NB4 (cell line): ENCODE results near the gene IRS2.

ENCODE experiments used
- DNase-seq: peaks from one replicate; pipeline ENCODE4 v3.0.0; 2010; ENCODE audit warnings: low read depth
- H3K4me3 ChIP-seq: one replicate; pipeline ENCODE4 v1.5.1; 2011; ENCODE audit warnings: mild to moderate bottlenecking, low read depth, low read length, moderate library complexity
- CTCF ChIP-seq: IDR thresholded peaks from one replicate; pipeline ENCODE4 v1.5.1; 2012; ENCODE audit warnings: low read depth, low read length
- MAX ChIP-seq: IDR thresholded peaks from 2 replicates; pipeline ENCODE4 v1.6.1; 2011; ENCODE audit warnings: low read depth, low read length
- MYC ChIP-seq: IDR thresholded peaks from 2 replicates; pipeline ENCODE4 v1.6.1; 2011; ENCODE audit warnings: low read depth, low read length
- POLR2A ChIP-seq: IDR thresholded peaks from 2 replicates; pipeline ENCODE4 v1.6.1; 2011; ENCODE audit warnings: mild to moderate bottlenecking; ENCODE audit not compliant: insufficient read length; ENCODE audit errors: extremely low read depth

IRS2 gene

GRCh38 chr13:109725995-109726637 is 60.3 kb downstream of the IRS2 start:
- no peak overlapping the region for H3K4me3 ChIP-seq
- TF ChIP-seq POLR2A (no peak), MYC (no peak), CTCF (no peak), MAX (no peak)
- DNase-seq = no peak

GRCh38 chr13:109725297-109725696 is 61.1 kb downstream of the IRS2 start:
- H3K4me3 ChIP-seq = no peak overlapping the region
- peak; percentile 71 for TF ChIP-seq MAX
- no peak for TF ChIP-seq POLR2A
- DNase-seq = peak; percentile 86

- TF ChIP-seq MYC (no peak), POLR2A (no peak), CTCF (no peak), MAX (no peak)
- no peak for DNase-seq
- H3K4me3 ChIP-seq = no peak overlapping the region
Observed at GRCh38 chr13:109724603-109725002, 61.8 kb downstream of the IRS2 start.

- DNase-seq = no peak
- TF ChIP-seq POLR2A = no peak
- no peak overlapping the region for H3K4me3 ChIP-seq
Observed at GRCh38 chr13:109723046-109723445, 63.3 kb downstream of the IRS2 start.

- DNase-seq = no peak
- H3K4me3 ChIP-seq = no peak overlapping the region
- no peak for TF ChIP-seq MYC
- no peak for TF ChIP-seq CTCF
- TF ChIP-seq MAX = no peak
Observed at GRCh38 chr13:109722068-109722467, 64.3 kb downstream of the IRS2 start.

GRCh38 chr13:109720758-109721184 is 65.6 kb downstream of the IRS2 start:
- no peak for TF ChIP-seq MYC
- TF ChIP-seq MAX = no peak
- no peak for TF ChIP-seq CTCF
- no peak for TF ChIP-seq POLR2A
- H3K4me3 ChIP-seq = no peak overlapping the region
- DNase-seq = no peak

GRCh38 chr13:109719962-109720646 is 66.3 kb downstream of the IRS2 start:
- no peak overlapping the region for H3K4me3 ChIP-seq
- DNase-seq = no peak
- TF ChIP-seq MAX (no peak), POLR2A (no peak), MYC (no peak), CTCF (no peak)
